WERI-Rb-1 (cell line): Measurements from ENCODE around the gene ADH1A.

Experiments used
- DNase-seq: peaks from one replicate; pipeline ENCODE4 v3.0.0-alpha.2; 2020
- H3K27ac ChIP-seq: fragments of 250-450 bp; sonication (Bioruptor Pico); 2 replicates; pipeline ENCODE4 v1.5.1; 2020; ENCODE audit warnings: mild to moderate bottlenecking, moderate library complexity
- H3K27me3 ChIP-seq: fragments of 250-450 bp; sonication (Bioruptor Pico); 2 replicates; pipeline ENCODE4 v1.5.1; 2021; ENCODE audit warnings: mild to moderate bottlenecking, low read depth, moderate library complexity; ENCODE audit not compliant: insufficient read depth, severe bottlenecking
- H3K36me3 ChIP-seq: fragments of 250-450 bp; sonication (Bioruptor Pico); 2 replicates; pipeline ENCODE4 v1.5.1; 2020; ENCODE audit warnings: mild to moderate bottlenecking, moderate library complexity
- H3K4me3 ChIP-seq: 2 replicates; pipeline ENCODE4 v1.5.1; 2011; ENCODE audit warnings: low read depth, mild to moderate bottlenecking, control low read depth, low read length
- H3K9me3 ChIP-seq: fragments of 250-450 bp; sonication (Bioruptor Pico); 2 replicates; pipeline ENCODE4 v1.5.1; 2021; ENCODE audit warnings: mild to moderate bottlenecking, moderate library complexity; ENCODE audit not compliant: severe bottlenecking
- TF ChIP-seq, protein P1 (sequence below): IDR thresholded peaks from 2 replicates; pipeline ENCODE4 v1.5.1; 2011; ENCODE audit warnings: low read depth, mild to moderate bottlenecking, control low read depth, inconsistent platforms, low read length

The ADH1A gene

DNA sequence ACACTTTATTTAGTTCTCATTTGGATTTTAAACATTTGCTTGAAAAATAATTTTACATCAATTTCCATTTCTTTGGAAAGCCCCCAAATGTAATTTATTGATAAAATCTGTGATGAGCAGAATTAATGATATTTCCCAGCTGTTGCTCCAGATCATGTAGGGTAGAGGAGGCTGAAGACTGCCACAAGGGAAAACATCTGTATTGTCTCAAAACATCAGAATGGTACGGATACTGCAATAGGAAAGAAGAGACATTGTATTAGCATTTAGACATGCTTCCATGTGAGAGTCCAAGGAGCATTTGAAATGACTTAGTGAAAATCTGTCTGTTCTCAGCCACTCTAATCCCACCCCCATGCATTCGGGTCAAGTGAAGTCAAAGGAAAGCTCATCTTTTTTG is 14.4 kb downstream of the ADH1A start:
- Histone ChIP-seq H3K36me3 (no peaks in the 10 kb centered on the region), H3K27ac (no peak overlapping the region), H3K9me3 (no peaks in the 10 kb centered on the region), H3K27me3 (no peaks in the 10 kb centered on the region), H3K4me3 (no peak overlapping the region)
- TF ChIP-seq, protein P1, sequence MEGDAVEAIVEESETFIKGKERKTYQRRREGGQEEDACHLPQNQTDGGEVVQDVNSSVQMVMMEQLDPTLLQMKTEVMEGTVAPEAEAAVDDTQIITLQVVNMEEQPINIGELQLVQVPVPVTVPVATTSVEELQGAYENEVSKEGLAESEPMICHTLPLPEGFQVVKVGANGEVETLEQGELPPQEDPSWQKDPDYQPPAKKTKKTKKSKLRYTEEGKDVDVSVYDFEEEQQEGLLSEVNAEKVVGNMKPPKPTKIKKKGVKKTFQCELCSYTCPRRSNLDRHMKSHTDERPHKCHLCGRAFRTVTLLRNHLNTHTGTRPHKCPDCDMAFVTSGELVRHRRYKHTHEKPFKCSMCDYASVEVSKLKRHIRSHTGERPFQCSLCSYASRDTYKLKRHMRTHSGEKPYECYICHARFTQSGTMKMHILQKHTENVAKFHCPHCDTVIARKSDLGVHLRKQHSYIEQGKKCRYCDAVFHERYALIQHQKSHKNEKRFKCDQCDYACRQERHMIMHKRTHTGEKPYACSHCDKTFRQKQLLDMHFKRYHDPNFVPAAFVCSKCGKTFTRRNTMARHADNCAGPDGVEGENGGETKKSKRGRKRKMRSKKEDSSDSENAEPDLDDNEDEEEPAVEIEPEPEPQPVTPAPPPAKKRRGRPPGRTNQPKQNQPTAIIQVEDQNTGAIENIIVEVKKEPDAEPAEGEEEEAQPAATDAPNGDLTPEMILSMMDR = no peak
- DNase-seq = no peak

DNA sequence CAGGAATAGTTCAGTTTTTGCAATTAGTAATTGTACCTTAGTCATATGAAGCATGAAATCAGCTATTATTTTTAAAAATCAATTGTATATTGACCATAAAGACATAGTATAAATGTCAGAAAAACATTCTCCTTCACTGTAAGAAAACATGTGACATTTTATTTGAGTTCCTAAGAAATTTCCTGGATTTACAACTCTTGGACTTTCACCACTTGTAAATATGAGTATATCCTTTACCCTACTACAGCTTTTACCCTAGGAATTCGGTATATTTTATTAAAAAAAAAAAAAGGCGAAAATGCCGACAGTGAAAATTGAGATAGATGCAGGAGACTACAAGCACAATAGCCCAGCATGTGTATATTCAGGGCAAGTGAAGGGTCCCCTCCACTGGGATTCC is 14.9 kb downstream of the ADH1A start:
- Histone ChIP-seq H3K27ac (no peak overlapping the region), H3K36me3 (no peaks in the 10 kb centered on the region), H3K27me3 (no peaks in the 10 kb centered on the region), H3K9me3 (no peaks in the 10 kb centered on the region), H3K4me3 (no peak overlapping the region)
- no peak for DNase-seq
- TF ChIP-seq, protein P1 = no peak

DNA sequence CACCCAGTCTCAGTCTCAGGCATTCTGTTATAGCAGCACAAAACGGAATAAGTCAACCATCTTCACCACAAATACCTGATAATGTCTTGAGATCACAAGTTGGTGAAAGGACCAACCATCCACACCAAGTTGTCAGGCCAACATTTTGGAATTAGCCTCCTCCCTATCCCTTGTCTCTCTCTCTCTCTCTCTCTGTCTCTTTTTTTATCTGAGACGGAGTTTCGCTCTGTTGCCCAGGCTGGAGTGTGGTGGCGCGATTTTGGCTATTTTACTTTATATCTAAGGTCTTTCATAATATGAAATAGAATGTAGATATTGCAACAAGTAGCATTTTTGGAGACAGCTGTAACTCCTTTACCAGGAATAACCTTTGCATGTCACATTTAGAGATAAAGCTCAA is 15.7 kb downstream of the ADH1A start:
- no peak for DNase-seq
- Histone ChIP-seq H3K27ac (no peak overlapping the region), H3K27me3 (no peaks in the 10 kb centered on the region), H3K36me3 (no peaks in the 10 kb centered on the region), H3K4me3 (no peak overlapping the region), H3K9me3 (peaks cover 3% of the 10 kb centered on the region)
- TF ChIP-seq, protein P1 = no peak

DNA sequence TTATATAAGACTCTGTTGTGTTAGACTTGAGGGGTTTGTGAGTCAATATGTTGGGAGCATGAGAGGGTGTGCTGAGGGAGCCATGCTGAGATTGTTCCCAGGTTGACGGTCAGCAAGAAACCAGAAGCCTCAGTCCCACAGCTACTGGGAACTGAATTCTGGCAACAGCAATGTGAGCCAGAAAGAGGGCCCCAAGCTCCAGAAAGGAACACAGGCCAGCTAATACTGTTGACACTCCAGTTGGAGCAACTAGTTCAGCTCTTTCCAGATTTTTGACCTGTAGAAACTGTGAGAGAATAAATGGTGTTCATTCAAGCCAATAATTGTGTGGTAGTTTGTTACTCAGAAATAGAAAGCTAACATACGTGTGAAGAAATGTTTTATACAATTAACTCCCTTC is 17.1 kb downstream of the ADH1A start:
- no peak for DNase-seq
- no peak overlapping the region for H3K4me3 ChIP-seq
- H3K27me3 ChIP-seq = no peaks in the 10 kb centered on the region
- peaks cover 3% of the 10 kb centered on the region for H3K9me3 ChIP-seq
- H3K27ac ChIP-seq = no peak overlapping the region
- H3K36me3 ChIP-seq = no peaks in the 10 kb centered on the region
- TF ChIP-seq, protein P1 = no peak

DNA sequence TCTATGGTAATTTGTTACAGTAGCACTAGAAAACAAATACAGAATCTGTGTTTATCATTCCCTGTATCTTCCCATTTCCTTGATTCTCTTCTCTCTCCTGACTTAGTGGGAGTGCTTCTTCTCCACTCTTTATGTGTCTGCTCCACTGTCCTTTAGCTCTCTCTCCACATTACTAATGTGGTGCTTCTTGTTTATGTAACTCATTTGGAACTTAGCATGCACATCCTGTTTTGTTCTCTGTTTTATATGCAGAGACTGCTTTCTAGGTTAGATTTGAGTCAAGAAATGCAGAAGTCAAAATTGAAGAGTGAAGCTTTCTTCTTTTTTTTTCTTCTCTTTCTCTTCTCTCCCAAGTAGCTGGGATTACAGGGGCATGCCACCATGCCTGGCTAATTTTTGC is 25.9 kb downstream of the ADH1A start:
- H3K27ac ChIP-seq = no peak overlapping the region
- no peaks in the 10 kb centered on the region for H3K36me3 ChIP-seq
- no peak overlapping the region for H3K4me3 ChIP-seq
- TF ChIP-seq, protein P1 = no peak
- H3K27me3 ChIP-seq = no peaks in the 10 kb centered on the region
- H3K9me3 ChIP-seq = no peaks in the 10 kb centered on the region
- no peak for DNase-seq

DNA sequence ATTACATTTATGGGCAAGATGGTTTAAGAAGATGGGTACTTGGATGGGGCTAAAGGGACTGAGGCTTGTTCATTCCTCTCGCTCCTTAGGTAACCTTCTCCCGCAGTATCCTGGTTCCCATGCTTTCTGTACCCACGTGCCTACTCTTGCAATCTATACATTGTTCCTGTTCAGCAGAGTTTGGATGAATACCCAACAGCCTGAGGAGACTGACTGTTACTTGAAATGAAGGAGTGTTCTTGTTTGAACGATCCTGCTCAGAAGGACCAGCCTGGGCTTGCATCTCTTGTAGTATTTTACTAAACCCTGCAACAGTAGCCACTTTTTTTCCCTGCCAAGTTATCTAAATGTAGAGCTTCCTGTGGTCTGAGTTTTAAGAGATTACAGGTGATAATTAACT is 38.0 kb downstream of the ADH1A start:
- H3K27me3 ChIP-seq = no peaks in the 10 kb centered on the region
- no peak overlapping the region for H3K4me3 ChIP-seq
- TF ChIP-seq, protein P1 = no peak
- no peaks in the 10 kb centered on the region for H3K9me3 ChIP-seq
- no peaks in the 10 kb centered on the region for H3K36me3 ChIP-seq
- H3K27ac ChIP-seq = no peak overlapping the region
- DNase-seq = no peak
